Brain microvascular endothelial cell (primary cell): Measurements from ENCODE around the gene AKNAD1.

Experiments
- DNase-seq: peaks from one replicate; pipeline ENCODE4 v3.0.0-alpha.2; 2020
- H3K27ac ChIP-seq: fragments of 250-450 bp; sonication (Bioruptor Pico); 2 replicates; pipeline ENCODE4 v1.5.1; 2020; ENCODE audit warnings: mild to moderate bottlenecking, moderate library complexity
- H3K27me3 ChIP-seq: fragments of 250-450 bp; sonication (Bioruptor Pico); replicated peaks from 2 replicates; pipeline ENCODE4 v1.5.1; 2020; ENCODE audit warnings: mild to moderate bottlenecking
- H3K36me3 ChIP-seq: fragments of 250-450 bp; sonication (Bioruptor Pico); replicated peaks from 2 replicates; pipeline ENCODE4 v1.5.1; 2020; ENCODE audit warnings: mild to moderate bottlenecking
- H3K4me3 ChIP-seq: 2 replicates; pipeline ENCODE4 v1.5.1; 2011; ENCODE audit warnings: low read depth, mild to moderate bottlenecking, control low read depth, low read length, moderate library complexity
- CTCF ChIP-seq: IDR thresholded peaks from 2 replicates; pipeline ENCODE4 v1.5.1; 2011; ENCODE audit warnings: low read depth, mild to moderate bottlenecking, moderate library complexity, low read length, control low read depth, inconsistent platforms; ENCODE audit errors: missing control alignments
- in situ Hi-C: cut with HindIII; loops from 2 replicates; pipeline ENCODE4 v1.10.0; 2017; ENCODE audit warnings: low sequenced_read_pairs, low pct_ligation_motif_present

Gene AKNAD1

GRCh38 chr1:108780937-108781574 is 75.8 kb downstream of the AKNAD1 start:
- Histone ChIP-seq H3K36me3 (peaks cover 44% of the 10 kb centered on the region), H3K4me3 (no peak overlapping the region), H3K27me3 (no peaks in the 10 kb centered on the region), H3K27ac (no peak overlapping the region)
- in situ Hi-C loops: no loop called here
- TF ChIP-seq CTCF: no peak
- DNase-seq: no peak

- Histone ChIP-seq H3K27ac (no peak overlapping the region), H3K4me3 (no peak overlapping the region), H3K27me3 (no peaks in the 10 kb centered on the region), H3K36me3 (peaks cover 28% of the 10 kb centered on the region)
- in situ Hi-C loops: no loop called here
- DNase-seq: no peak
- TF ChIP-seq CTCF: no peak
Observed at GRCh38 chr1:108779455-108779854, 77.4 kb downstream of the AKNAD1 start.

- DNase-seq: no peak
- Histone ChIP-seq H3K36me3 (peaks cover 24% of the 10 kb centered on the region), H3K4me3 (no peak overlapping the region), H3K27ac (no peak overlapping the region), H3K27me3 (no peaks in the 10 kb centered on the region)
- TF ChIP-seq CTCF: no peak
- in situ Hi-C loops: no loop called here
Observed at GRCh38 chr1:108777839-108778238, 79.1 kb downstream of the AKNAD1 start.

- Histone ChIP-seq H3K27ac (no peak overlapping the region), H3K27me3 (no peaks in the 10 kb centered on the region), H3K36me3 (peaks cover 34% of the 10 kb centered on the region), H3K4me3 (no peak overlapping the region)
- TF ChIP-seq CTCF: no peak
- DNase-seq: no peak
- in situ Hi-C loops: no loop called here
Observed at GRCh38 chr1:108767708-108768107, 89.2 kb downstream of the AKNAD1 start.

- H3K27me3 ChIP-seq: no peaks in the 10 kb centered on the region
- in situ Hi-C loops: no loop called here
- DNase-seq: no peak
- TF ChIP-seq CTCF: no peak
- H3K36me3 ChIP-seq: peaks cover 35% of the 10 kb centered on the region
- no peak overlapping the region for H3K27ac ChIP-seq
- H3K4me3 ChIP-seq: no peak overlapping the region
Observed at GRCh38 chr1:108767115-108767514, 89.8 kb downstream of the AKNAD1 start.
